SK-N-SH treated with all-trans-retinoic acid at 6 μM for 48 hours (cell line): ENCODE measurements around the gene JARID2.

Source experiments
- ATAC-seq: fragments of 200-7000 bp; cut with Tn5 transposase; 3 replicates; pipeline ENCODE4 v1.9.1; 2020; ENCODE audit warnings: mild to moderate bottlenecking, moderate library complexity
- ARNTL ChIP-seq: fragments of 450-650 bp; formaldehyde crosslinking; IDR thresholded peaks from 2 replicates; pipeline ENCODE4 v1.5.0; 2020; ENCODE audit warnings: low read depth, mild to moderate bottlenecking, moderate library complexity, borderline replicate concordance
- CREB5 ChIP-seq: fragments of 250-450 bp; sonication (Bioruptor Pico); IDR thresholded peaks from 2 replicates; pipeline ENCODE4 v1.5.1; 2020; ENCODE audit warnings: low read depth, mild to moderate bottlenecking, moderate library complexity
- CSDC2 ChIP-seq: fragments of 250-450 bp; sonication (Bioruptor Pico); IDR thresholded peaks from 2 replicates; pipeline ENCODE4 v1.5.0; 2020; ENCODE audit warnings: mild to moderate bottlenecking, moderate library complexity
- ESRRG ChIP-seq: fragments of 250-450 bp; sonication (Bioruptor Pico); IDR thresholded peaks from 2 replicates; pipeline ENCODE4 v1.6.1; 2021; ENCODE audit warnings: mild to moderate bottlenecking
- GLIS3 ChIP-seq: fragments of 250-450 bp; sonication (Bioruptor Pico); IDR thresholded peaks from 2 replicates; pipeline ENCODE4 v1.5.0; 2020; ENCODE audit warnings: mild to moderate bottlenecking, moderate library complexity
- ISL1 ChIP-seq: fragments of 250-450 bp; sonication (Bioruptor Pico); IDR thresholded peaks from 2 replicates; pipeline ENCODE4 v2.1.2; 2022; ENCODE audit warnings: mild to moderate bottlenecking, moderate library complexity
- OSR1 ChIP-seq: fragments of 250-450 bp; sonication (Bioruptor Pico); IDR thresholded peaks from 2 replicates; pipeline ENCODE4 v1.8.0; 2022; ENCODE audit warnings: moderate library complexity, mild to moderate bottlenecking, inconsistent platforms
- POU6F1 ChIP-seq: fragments of 250-450 bp; sonication (Bioruptor Pico); IDR thresholded peaks from 2 replicates; pipeline ENCODE4 v1.8.0; 2021; ENCODE audit warnings: low read depth, mild to moderate bottlenecking, moderate library complexity, borderline replicate concordance
- PPARA ChIP-seq: fragments of 250-450 bp; sonication (Bioruptor Pico); IDR thresholded peaks from 2 replicates; pipeline ENCODE4 v1.5.0; 2020; ENCODE audit warnings: mild to moderate bottlenecking, borderline replicate concordance
- RARB ChIP-seq: fragments of 250-450 bp; sonication (Bioruptor Pico); IDR thresholded peaks from 2 replicates; pipeline ENCODE4 v1.8.0; 2021; ENCODE audit warnings: mild to moderate bottlenecking, moderate library complexity
- SNAI2 ChIP-seq: fragments of 250-450 bp; sonication (Bioruptor Pico); IDR thresholded peaks from 2 replicates; pipeline ENCODE4 v1.5.0; 2020; ENCODE audit warnings: mild to moderate bottlenecking, moderate library complexity
- TCF4 ChIP-seq: fragments of 250-450 bp; sonication (Bioruptor Pico); IDR thresholded peaks from 2 replicates; pipeline ENCODE4 v1.8.0; 2021; ENCODE audit warnings: mild to moderate bottlenecking, moderate library complexity, borderline replicate concordance
- TOX ChIP-seq: fragments of 250-450 bp; sonication (Bioruptor Pico); IDR thresholded peaks from 2 replicates; pipeline ENCODE4 v1.8.0; 2021; ENCODE audit warnings: mild to moderate bottlenecking, moderate library complexity, borderline replicate concordance
- TSHZ2 ChIP-seq: fragments of 250-450 bp; sonication (Bioruptor Pico); IDR thresholded peaks from 2 replicates; pipeline ENCODE4 v1.5.0; 2020; ENCODE audit warnings: mild to moderate bottlenecking, moderate library complexity
- ZFP30 ChIP-seq: fragments of 450-650 bp; formaldehyde crosslinking; IDR thresholded peaks from 2 replicates; pipeline ENCODE4 v1.5.0; 2022; ENCODE audit warnings: mild to moderate bottlenecking, moderate library complexity
- ZNF70 ChIP-seq: fragments of 450-650 bp; formaldehyde crosslinking; IDR thresholded peaks from 2 replicates; pipeline ENCODE4 v1.5.0; 2020; ENCODE audit warnings: mild to moderate bottlenecking, moderate library complexity
- ZNF8 ChIP-seq: fragments of 450-650 bp; formaldehyde crosslinking; IDR thresholded peaks from 2 replicates; pipeline ENCODE4 v1.5.0; 2020; ENCODE audit warnings: mild to moderate bottlenecking, moderate library complexity
- TF ChIP-seq, protein P1 (sequence below): fragments of 250-450 bp; sonication (Bioruptor Pico); IDR thresholded peaks from 2 replicates; pipeline ENCODE4 v1.8.0; 2020; ENCODE audit warnings: mild to moderate bottlenecking, moderate library complexity, borderline replicate concordance
- TF ChIP-seq, protein P2 (sequence below): fragments of 250-450 bp; sonication (Bioruptor Pico); IDR thresholded peaks from 2 replicates; pipeline ENCODE4 v1.5.1; 2021; ENCODE audit warnings: mild to moderate bottlenecking, moderate library complexity

The JARID2 gene

GRCh38 chr6:15341311-15342001 lies 95.6 kb downstream of the JARID2 start:
- ATAC-seq, result no peak
- TF ChIP-seq ZFP30, result no peak
- no peak for TF ChIP-seq ESRRG

- no peak for ATAC-seq
- TF ChIP-seq TOX (CRISPR knock-in tag) (no peak), CSDC2 (CRISPR knock-in tag) (no peak), ZNF8 (CRISPR knock-in tag) (no peak), ZNF70 (CRISPR knock-in tag) (no peak), SNAI2 (no peak), CREB5 (CRISPR knock-in tag) (no peak), RARB (CRISPR knock-in tag) (no peak), OSR1 (no peak), TSHZ2 (CRISPR knock-in tag) (no peak), ISL1 (CRISPR knock-in tag) (no peak), ARNTL (CRISPR knock-in tag) (no peak), POU6F1 (no peak), GLIS3 (CRISPR knock-in tag) (no peak)
- TF ChIP-seq, protein P1, sequence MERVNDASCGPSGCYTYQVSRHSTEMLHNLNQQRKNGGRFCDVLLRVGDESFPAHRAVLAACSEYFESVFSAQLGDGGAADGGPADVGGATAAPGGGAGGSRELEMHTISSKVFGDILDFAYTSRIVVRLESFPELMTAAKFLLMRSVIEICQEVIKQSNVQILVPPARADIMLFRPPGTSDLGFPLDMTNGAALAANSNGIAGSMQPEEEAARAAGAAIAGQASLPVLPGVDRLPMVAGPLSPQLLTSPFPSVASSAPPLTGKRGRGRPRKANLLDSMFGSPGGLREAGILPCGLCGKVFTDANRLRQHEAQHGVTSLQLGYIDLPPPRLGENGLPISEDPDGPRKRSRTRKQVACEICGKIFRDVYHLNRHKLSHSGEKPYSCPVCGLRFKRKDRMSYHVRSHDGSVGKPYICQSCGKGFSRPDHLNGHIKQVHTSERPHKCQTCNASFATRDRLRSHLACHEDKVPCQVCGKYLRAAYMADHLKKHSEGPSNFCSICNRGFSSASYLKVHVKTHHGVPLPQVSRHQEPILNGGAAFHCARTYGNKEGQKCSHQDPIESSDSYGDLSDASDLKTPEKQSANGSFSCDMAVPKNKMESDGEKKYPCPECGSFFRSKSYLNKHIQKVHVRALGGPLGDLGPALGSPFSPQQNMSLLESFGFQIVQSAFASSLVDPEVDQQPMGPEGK, result no peak
- TF ChIP-seq, protein P2, sequence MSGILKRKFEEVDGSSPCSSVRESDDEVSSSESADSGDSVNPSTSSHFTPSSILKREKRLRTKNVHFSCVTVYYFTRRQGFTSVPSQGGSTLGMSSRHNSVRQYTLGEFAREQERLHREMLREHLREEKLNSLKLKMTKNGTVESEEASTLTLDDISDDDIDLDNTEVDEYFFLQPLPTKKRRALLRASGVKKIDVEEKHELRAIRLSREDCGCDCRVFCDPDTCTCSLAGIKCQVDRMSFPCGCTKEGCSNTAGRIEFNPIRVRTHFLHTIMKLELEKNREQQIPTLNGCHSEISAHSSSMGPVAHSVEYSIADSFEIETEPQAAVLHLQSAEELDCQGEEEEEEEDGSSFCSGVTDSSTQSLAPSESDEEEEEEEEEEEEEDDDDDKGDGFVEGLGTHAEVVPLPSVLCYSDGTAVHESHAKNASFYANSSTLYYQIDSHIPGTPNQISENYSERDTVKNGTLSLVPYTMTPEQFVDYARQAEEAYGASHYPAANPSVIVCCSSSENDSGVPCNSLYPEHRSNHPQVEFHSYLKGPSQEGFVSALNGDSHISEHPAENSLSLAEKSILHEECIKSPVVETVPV (CRISPR knock-in tag), result no peak
Measured at GRCh38 chr6:15342114-15342513, 96.2 kb downstream of the JARID2 start.

DNA sequence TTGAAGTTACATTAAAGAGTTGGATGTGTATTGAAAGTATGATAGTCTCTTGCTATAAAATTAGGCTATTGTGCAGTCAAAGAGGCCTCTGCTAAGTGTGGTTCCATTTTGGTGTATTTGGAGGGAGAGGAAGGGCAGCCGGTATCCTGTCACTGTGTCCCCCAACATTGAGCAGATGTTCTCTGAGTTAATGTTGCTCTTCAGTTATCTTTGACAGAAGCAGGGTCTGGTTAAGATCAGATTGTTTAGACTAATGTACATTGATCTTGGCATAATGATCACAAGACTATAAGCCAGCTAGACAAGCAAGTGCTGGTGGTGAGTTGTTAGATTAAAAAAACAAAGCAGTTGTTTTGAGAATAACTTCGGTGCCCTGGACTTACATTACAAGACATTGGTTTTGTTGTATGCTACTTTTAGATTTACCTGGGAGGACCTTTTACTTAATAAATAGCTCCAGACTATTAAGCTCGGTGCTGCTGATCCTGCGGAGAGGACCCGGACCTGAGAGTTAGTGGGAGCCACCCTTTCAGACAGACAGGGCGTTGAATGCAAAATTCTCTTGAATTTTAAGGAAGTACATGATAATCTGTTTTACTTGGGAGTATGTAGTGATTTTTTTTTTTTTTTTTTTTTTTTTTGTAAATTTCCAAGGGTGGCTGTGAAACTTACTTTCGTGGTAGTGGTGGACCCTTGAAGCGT lies 97.8 kb downstream of the JARID2 start:
- ATAC-seq, result peak; percentile 71
- TF ChIP-seq TSHZ2 (CRISPR knock-in tag) (peak; percentile 83; the same call in 1 of the 2 replicates), OSR1 (no peak), CREB5 (CRISPR knock-in tag) (no peak), ISL1 (CRISPR knock-in tag) (peak; percentile 68), ESRRG (no peak), TCF4 (CRISPR knock-in tag) (peak; percentile 88), TOX (CRISPR knock-in tag) (no peak), PPARA (CRISPR knock-in tag) (no peak)
- TF ChIP-seq, protein P2 (CRISPR knock-in tag), result 0 out of 2 replicates have a peak, but pooled peaks have one; percentile 23
